ENCODE results near the gene ANAPC13.
A peak's percentile ranks its signal among the peaks of the same experiment; 100 is the strongest.

ANAPC13 gene

GRCh38 chr3:134482622-134483021 is 3.2 kb downstream of the ANAPC13 start:
- DNase-seq (ENCODE audit: low read depth in 2 of 2) = no peak

DNA sequence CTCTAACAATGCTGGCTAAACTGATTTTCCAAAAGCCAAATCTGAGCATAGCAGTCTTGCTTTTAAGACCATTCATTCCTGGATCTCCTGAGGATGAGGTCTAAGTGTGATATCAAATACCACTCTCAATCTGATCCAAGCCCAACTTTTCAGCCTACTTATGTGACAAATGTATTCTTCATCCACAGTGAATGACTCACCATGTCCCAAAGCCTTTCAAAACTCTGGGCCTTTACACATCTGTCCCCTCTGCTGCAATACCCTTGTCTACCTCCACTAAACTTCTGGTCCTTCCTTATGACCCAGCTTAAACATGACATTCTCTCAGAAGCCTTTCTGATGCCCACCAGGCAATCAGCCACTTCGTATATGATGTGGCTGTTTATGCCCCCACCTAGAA is 4.6 kb downstream of the ANAPC13 start:
- DNase-seq (ENCODE audit: low read depth in 2 of 2) = no peak

GRCh38 chr3:134480546-134480945 is 5.2 kb downstream of the ANAPC13 start:
- DNase-seq (ENCODE audit: low read depth in 2 of 2) = no peak

- DNase-seq (ENCODE audit: low read depth in 2 of 2) = no peak
Measured at GRCh38 chr3:134477938-134478337, 7.8 kb downstream of the ANAPC13 start.

DNA sequence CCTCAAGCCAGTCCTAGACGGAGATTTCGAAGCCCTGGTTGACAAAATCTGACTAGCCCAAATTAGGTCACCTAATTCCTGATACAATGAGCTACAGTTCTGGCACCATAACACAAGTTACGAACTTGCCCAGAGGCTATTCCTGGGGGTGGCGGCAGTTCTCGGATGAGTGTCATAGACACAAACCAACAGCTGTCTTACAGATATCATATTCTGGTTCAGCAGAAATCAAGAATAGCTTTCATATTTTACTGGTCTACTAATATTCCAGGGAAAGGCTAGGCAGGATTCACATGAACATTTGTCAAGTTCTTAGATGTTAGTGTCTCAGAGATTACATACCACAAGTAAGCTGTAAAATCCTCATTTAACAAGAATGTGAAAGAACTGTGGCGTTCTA is 8.8 kb downstream of the ANAPC13 start:
- no peak for DNase-seq (ENCODE audit: low read depth in 2 of 2)

- no peak for DNase-seq (ENCODE audit: low read depth in 2 of 2)
Measured at GRCh38 chr3:134476306-134476705, 9.5 kb downstream of the ANAPC13 start.

- no peak for DNase-seq (ENCODE audit: low read depth in 2 of 2)
Measured at GRCh38 chr3:134474956-134475355, 10.8 kb downstream of the ANAPC13 start.

DNA sequence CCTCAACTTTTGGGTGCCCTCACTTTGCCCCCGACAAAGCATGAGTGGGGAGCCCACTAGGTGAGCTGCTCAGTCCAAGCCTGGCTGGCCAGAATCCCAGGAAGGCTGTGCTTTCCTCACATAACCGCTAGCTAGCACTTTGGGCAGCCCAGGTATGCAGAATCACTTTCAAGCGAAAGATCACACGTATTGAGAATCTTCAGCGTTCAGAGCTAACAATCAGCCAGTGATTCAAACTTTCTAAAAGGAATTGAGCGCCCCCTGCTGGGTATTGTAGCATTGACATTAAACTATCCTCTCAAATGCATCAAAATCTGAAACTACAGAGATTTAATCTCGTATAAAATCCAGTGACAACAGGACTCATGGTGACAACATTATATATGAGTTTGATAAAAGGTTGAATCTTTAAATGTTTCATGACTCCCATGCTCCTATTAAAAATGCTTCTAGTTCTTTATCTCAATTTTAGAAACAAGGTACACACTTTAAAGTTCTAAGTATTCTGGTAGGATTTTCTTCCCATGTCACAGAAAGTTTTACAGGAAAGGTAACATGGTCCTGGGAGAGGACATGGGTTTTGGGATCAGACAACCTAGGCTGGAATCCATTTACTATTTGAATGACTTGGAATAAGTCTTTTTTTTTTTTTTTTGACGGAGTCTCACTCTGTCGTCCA is 11.8 kb downstream of the ANAPC13 start:
- DNase-seq (ENCODE audit: low read depth in 2 of 2) = peak; percentile 15 to 57

DNA sequence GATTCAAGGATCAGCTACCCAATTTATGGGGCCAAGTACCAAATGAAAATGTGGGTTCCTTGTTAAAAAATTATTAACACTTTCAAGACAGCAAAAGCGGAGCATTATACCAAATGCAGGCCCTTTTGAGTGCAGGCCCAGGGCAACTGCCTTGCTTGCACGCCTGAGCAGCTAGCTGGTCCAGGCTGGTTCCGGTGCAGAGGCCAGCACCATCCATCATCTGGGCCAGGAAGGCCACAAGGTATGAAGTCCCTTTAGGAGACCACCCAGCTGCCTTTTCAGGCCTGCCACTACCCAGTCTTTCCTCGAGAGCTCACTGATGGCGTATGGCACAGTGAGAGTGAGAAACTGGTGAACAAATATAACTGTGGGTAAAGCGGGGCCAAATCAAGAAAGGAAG is 13.0 kb downstream of the ANAPC13 start:
- DNase-seq (ENCODE audit: low read depth in 2 of 2) = no peak

DNA sequence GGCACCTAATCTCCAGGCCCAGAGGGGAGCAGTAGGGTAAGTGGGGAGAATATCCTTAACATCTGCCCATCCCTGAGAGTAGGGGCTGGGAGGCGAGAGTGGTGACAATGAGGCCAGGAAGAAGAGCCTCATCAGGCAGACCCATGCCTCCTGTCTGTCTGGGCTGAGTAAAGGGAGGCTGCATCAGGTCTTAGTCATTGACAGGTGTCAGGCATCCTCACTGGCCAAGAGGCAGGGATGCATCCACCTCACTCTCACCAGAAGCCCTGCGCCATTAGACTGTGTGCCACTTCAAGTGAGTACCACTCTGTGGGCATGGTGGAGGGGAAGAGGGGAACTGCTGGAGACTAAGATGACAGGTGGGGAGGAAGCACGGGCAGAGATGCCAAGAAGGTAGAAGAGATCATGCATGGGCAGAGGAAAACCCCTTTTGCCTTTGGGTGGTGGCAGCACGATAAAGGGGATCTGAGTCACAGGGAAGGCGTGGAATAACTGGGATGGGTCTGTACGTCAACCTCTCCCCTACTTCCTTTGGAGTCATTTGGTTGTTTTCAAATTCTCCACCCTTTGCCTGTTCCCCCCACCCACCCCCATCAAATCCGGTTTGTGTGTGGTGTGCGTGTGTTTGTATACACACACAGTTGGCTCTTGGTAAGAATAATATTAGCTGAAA is 14.1 kb downstream of the ANAPC13 start:
- DNase-seq (ENCODE audit: low read depth in 2 of 2) = no peak

DNA sequence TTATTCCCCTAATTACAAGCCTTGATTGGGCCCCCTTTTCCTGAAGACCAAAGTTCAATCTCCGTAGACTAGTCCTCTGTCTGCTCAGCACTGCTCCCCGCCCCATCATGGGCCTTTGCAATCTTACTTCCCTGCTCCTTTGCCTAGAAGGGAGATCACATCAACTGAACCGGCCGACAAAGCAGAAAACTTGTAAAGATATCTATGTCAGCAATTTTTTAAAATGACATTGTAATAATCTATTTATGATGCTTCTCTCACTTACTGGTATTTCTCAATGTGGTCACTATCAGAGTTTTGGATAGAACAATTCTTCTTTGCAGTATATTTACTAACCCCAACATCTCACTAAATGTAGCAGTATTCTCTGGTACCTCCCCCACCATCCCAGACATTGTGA is 17.3 kb downstream of the ANAPC13 start:
- no peak for DNase-seq (ENCODE audit: low read depth in 2 of 2)

GRCh38 chr3:134466331-134466730 is 19.5 kb downstream of the ANAPC13 start:
- DNase-seq (ENCODE audit: low read depth in 2 of 2) = no peak

GRCh38 chr3:134464689-134465365 is 21.0 kb downstream of the ANAPC13 start:
- DNase-seq (ENCODE audit: low read depth in 2 of 2) = no peak

- no peak for DNase-seq (ENCODE audit: low read depth in 2 of 2)
Measured at GRCh38 chr3:134464064-134464688, 21.6 kb downstream of the ANAPC13 start.

DNA sequence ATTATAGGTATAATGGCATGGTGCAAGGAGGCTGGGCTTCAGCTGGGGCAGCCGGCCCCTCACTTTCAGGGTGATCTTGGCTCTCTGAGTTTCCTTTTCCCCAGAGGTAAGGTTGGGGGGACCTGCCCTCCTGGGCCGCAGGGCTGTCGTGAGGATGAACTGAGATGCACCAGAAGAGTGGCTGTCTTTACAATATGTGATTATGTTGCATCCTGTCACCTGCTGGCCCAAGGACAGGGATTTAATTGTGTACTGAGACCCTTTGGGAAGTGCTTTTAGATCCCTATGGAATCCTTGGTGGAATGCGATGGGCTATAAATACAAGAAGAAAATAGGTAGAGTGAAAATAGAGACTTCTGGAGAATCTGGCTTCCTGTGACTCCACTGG is 22.1 kb downstream of the ANAPC13 start:
- DNase-seq (ENCODE audit: low read depth in 2 of 2) = no peak

DNA sequence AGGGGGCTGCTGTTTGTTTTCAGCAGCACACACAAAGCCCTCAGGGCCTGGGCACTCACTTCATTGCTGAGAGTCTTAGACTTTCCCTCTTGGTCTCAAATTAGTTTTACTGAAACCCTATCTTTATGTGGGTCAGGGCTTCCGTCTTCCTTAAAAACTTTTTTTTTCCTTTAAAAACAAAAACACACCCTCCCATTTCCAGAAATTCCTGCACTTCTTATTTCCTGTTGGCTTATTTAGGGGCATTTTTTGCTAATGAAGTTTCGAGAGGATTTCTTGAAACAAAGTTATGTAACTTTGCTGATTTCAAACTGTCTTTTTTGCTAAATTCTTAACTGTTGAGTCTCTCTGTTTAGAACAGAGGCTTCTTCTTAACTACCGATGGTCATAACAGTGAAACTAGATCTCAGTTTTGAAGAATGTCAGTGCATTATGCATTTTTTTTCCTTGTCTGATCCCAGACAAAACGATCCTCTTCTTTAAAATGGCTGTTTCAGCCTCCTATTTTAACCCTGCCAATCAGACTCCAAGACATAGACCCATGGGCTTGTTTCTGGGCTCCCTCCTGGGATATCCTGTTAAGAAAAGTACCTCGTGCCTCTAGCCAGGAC is 23.3 kb downstream of the ANAPC13 start:
- no peak for DNase-seq (ENCODE audit: low read depth in 2 of 2)

GRCh38 chr3:134460965-134461364 is 24.8 kb downstream of the ANAPC13 start:
- no peak for DNase-seq (ENCODE audit: low read depth in 2 of 2)

GRCh38 chr3:134459562-134459961 is 26.2 kb downstream of the ANAPC13 start:
- DNase-seq (ENCODE audit: low read depth in 2 of 2) = no peak

- no peak for DNase-seq (ENCODE audit: low read depth in 2 of 2)
Measured at GRCh38 chr3:134458406-134458945, 27.3 kb downstream of the ANAPC13 start.

DNA sequence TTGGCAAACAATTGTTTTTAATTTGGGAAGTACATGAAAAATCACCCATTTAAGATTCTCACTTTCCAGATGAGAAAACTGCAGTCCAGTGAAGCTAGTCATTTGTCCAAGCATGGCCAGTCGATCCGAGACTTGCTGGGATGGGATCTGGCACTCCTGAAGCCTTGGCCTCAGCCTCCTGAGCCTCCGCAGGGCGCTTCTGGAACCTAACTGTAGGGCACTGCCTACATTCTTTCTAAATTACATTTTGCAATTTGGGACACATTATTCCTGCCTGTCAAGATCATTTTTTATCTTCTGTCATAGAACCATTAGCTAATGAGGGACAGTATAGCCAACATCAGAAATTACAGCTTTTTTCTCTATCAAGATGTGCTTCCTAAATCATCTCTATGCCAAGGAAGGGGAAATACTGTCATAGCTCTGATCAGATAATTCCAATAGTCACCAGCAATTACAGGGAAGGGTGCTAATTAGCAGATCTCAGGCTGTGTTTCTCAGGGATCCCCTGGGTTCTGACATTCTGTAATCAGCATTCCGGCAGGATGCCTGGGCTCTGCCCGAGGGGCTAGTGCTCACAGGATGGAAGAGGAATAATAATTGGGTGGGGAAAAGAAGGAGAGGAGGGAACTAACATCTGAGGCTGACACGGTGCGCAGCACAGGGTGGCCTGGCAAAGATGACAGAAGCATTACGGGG is 28.3 kb downstream of the ANAPC13 start:
- DNase-seq (ENCODE audit: low read depth in 2 of 2) = no peak

- no peak for DNase-seq (ENCODE audit: low read depth in 2 of 2)
Measured at GRCh38 chr3:134453631-134454030, 32.2 kb downstream of the ANAPC13 start.

Data from stimulated activated CD8-positive, alpha-beta memory T cell treated with anti-CD3 and anti-CD28 coated beads, Interleukin-15, amount 100 ng/mL, for 4 hours (primary cell).